GM18909 (cell line): ENCODE results near the gene PHKG2.

Source experiments
- ATAC-seq: cut with Tn5 transposase; IDR thresholded peaks from one replicate; pipeline ENCODE4 v1.9.1; 2021; ENCODE audit warnings: mild to moderate bottlenecking; ENCODE audit not compliant: unreplicated experiment, poor library complexity

The PHKG2 gene

GRCh38 chr16:30786936-30787612 is 38.8 kb downstream of the PHKG2 start, which contains the start of gene ZNF629:
Gene ZNF629, minus strand, starts transcription at chr16:30787205. Its CDS starts 2,723 bp downstream, at chr16:30784482.
- ATAC-seq, result no peak

- no peak for ATAC-seq
These were observed 39.6 kb downstream of the PHKG2 start for GRCh38 chr16:30787613-30788378.

- ATAC-seq, result no peak
These were observed 45.4 kb downstream of the PHKG2 start for GRCh38 chr16:30793508-30794069.

- no peak for ATAC-seq
These were observed 46.4 kb downstream of the PHKG2 start for GRCh38 chr16:30794634-30795033.

- no peak for ATAC-seq
These were observed 49.6 kb downstream of the PHKG2 start for GRCh38 chr16:30797670-30798309.
